H1 (cell line): ENCODE data around the gene PLCB2. TPM values are rescaled to one million over a fixed set of nuclear protein-coding genes. Genes with fewer than 3 reads are reported as not detected.

Source experiments
- CTCF ChIA-PET: fragments of 300-600 bp; sonication (Branson Sonifier 250); formaldehyde crosslinking; loops from one replicate; lab custom pipeline; 2021; ENCODE audit not compliant: partially characterized antibody; lab: Charles Lee
- POLR2A ChIA-PET: fragments of 300-600 bp; sonication (Branson Sonifier 250); formaldehyde crosslinking; loops from one replicate; lab custom pipeline; 2021; ENCODE audit warnings: inconsistent platforms; ENCODE audit not compliant: partially characterized antibody; lab: Charles Lee
- DNase-seq, 2 experiments: peaks; one replicate each; pipeline versions ENCODE4 v3.0.0 to v3.0.0-alpha.2; 2010 to 2022; ENCODE audit warnings: low spot score in 2 of 2, low read depth in 1 of 2, mixed read lengths in 1 of 2
- FAIRE-seq: peaks from 2 replicates; lab custom pipeline; 2011; peaks lifted over from hg19 to GRCh38; lab: Jason Lieb, UNC
- H2AFZ ChIP-seq: 2 replicates; pipeline ENCODE4 v1.8.1; 2012; ENCODE audit warnings: low read length, inconsistent platforms
- H2AK5ac ChIP-seq: 2 replicates; pipeline ENCODE4 v1.6.1; 2013; ENCODE audit warnings: low read depth, low read length
- H2BK120ac ChIP-seq: replicated peaks from 2 replicates; pipeline ENCODE3; 2013; ENCODE audit warnings: low read depth, low read length, inconsistent platforms
- H2BK12ac ChIP-seq: 2 replicates; pipeline ENCODE4 v1.6.1; 2013; ENCODE audit warnings: low read depth, low read length
- H2BK15ac ChIP-seq: 2 replicates; pipeline ENCODE4 v1.6.1; 2013; ENCODE audit warnings: low read length
- H2BK20ac ChIP-seq: 2 replicates; pipeline ENCODE4 v1.6.1; 2013; ENCODE audit warnings: low read length
- H2BK5ac ChIP-seq: 2 replicates; pipeline ENCODE4 v1.6.1; 2013; ENCODE audit warnings: low read depth, low read length
- H3K14ac ChIP-seq: 2 replicates; pipeline ENCODE4 v1.6.1; 2013; ENCODE audit warnings: inconsistent platforms; ENCODE audit not compliant: insufficient read length
- H3K18ac ChIP-seq: 2 replicates; pipeline ENCODE4 v1.6.1; 2013; ENCODE audit warnings: low read length; ENCODE audit errors: extremely low read depth
- H3K23ac ChIP-seq: 2 replicates; pipeline ENCODE4 v1.6.1; 2013; ENCODE audit warnings: inconsistent platforms; ENCODE audit not compliant: insufficient read length
- H3K23me2 ChIP-seq: 2 replicates; pipeline ENCODE4 v1.6.1; 2013; ENCODE audit warnings: low read depth, low read length
- H3K27ac ChIP-seq: 2 replicates; pipeline ENCODE4 v1.6.1; 2011; ENCODE audit warnings: low read depth, low read length, inconsistent platforms
- H3K27me3 ChIP-seq, 4 experiments: replicated peaks in 1 of 4; 1 replicate in 1 of 4; 2 replicates in 3 of 4; pipeline versions ENCODE4 v1.6.1 to v1.8.1; 2011 to 2013; ENCODE audit warnings: low read length in 3 of 4, mild to moderate bottlenecking in 3 of 4, inconsistent platforms in 2 of 4, mixed read lengths in 2 of 4, moderate library complexity in 1 of 4; ENCODE audit not compliant: control insufficient read depth in 3 of 4, insufficient read depth in 3 of 4; ENCODE audit errors: extremely low read depth in 1 of 4
- H3K36me3 ChIP-seq, 4 experiments: 2 replicates each; pipeline versions ENCODE4 v1.6.1 to v1.8.1; 2011 to 2013; ENCODE audit warnings: mild to moderate bottlenecking in 4 of 4, low read length in 3 of 4, moderate library complexity in 2 of 4, control low read depth in 1 of 4, inconsistent platforms in 1 of 4; ENCODE audit not compliant: insufficient read depth in 4 of 4, control insufficient read depth in 2 of 4
- H3K4ac ChIP-seq: replicated peaks from 2 replicates; pipeline ENCODE3; 2013; ENCODE audit warnings: low read length, low read depth, mixed read lengths, inconsistent platforms; ENCODE audit not compliant: insufficient read length
- H3K4me1 ChIP-seq, 4 experiments: replicated peaks in 1 of 4; 1 replicate in 1 of 4; 2 replicates in 3 of 4; pipeline versions ENCODE4 v1.6.1 to v1.8.1; 2011 to 2013; ENCODE audit warnings: low read length in 3 of 4, inconsistent platforms in 2 of 4, mixed read lengths in 1 of 4; ENCODE audit not compliant: insufficient read depth in 4 of 4, control insufficient read depth in 3 of 4
- H3K4me2 ChIP-seq, 2 experiments: 2 replicates each; pipeline versions ENCODE4 v1.6.1 to v1.8.1; 2011 to 2013; ENCODE audit warnings: low read depth in 2 of 2, low read length in 2 of 2, control low read depth in 1 of 2, inconsistent platforms in 1 of 2, mild to moderate bottlenecking in 1 of 2; ENCODE audit not compliant: insufficient read depth in 1 of 2
- H3K4me3 ChIP-seq, 4 experiments: fragments of 200-600, 300-600 bp in 1 of 4; sonication (generic), shearing (Covaris generic), sonication (Bioruptor Twin) in 1 of 4; 2 replicates each; pipeline versions ENCODE4 v1.5.1 to v1.8.1; 2011 to 2016; ENCODE audit warnings: low read length in 4 of 4, low read depth in 3 of 4, control low read depth in 2 of 4, inconsistent platforms in 2 of 4, mild to moderate bottlenecking in 2 of 4, mixed read lengths in 1 of 4, moderate library complexity in 1 of 4; ENCODE audit not compliant: insufficient read depth in 2 of 4; ENCODE audit errors: extremely low read depth in 1 of 4
- H3K56ac ChIP-seq: replicated peaks from 2 replicates; pipeline ENCODE3; 2013; ENCODE audit warnings: low read depth, mild to moderate bottlenecking, mixed read lengths, low read length, inconsistent platforms; ENCODE audit not compliant: insufficient read length
- H3K79me1 ChIP-seq: 2 replicates; pipeline ENCODE4 v1.6.1; 2013; ENCODE audit warnings: low read depth, low read length, control low read depth
- H3K79me2 ChIP-seq, 2 experiments: 2 replicates each; pipeline versions ENCODE4 v1.6.1 to v1.8.1; 2012 to 2013; ENCODE audit warnings: low read length in 2 of 2, mild to moderate bottlenecking in 2 of 2, inconsistent platforms in 1 of 2; ENCODE audit not compliant: insufficient read depth in 2 of 2, control insufficient read depth in 1 of 2
- H3K9ac ChIP-seq, 4 experiments: replicated peaks in 1 of 4; 1 replicate in 1 of 4; 2 replicates in 3 of 4; pipeline versions ENCODE4 v1.6.1 to v1.8.1; 2011 to 2013; ENCODE audit warnings: low read depth in 3 of 4, low read length in 3 of 4, control low read depth in 2 of 4, mild to moderate bottlenecking in 2 of 4, moderate library complexity in 2 of 4, inconsistent platforms in 1 of 4; ENCODE audit errors: extremely low read depth in 1 of 4
- H3K9me3 ChIP-seq, 2 experiments: 2 replicates each; pipeline versions ENCODE4 v1.6.1 to v1.8.1; 2012 to 2013; ENCODE audit warnings: mild to moderate bottlenecking in 2 of 2, moderate library complexity in 2 of 2, control low read depth in 1 of 2, inconsistent platforms in 1 of 2, low read depth in 1 of 2, low read length in 1 of 2, mixed read lengths in 1 of 2; ENCODE audit not compliant: insufficient read depth in 2 of 2
- H4K20me1 ChIP-seq, 2 experiments: replicated peaks in 1 of 2; 2 replicates each; pipeline versions ENCODE3 to v1.8.1; 2011 to 2013; ENCODE audit warnings: inconsistent platforms in 2 of 2, low read length in 2 of 2, mild to moderate bottlenecking in 1 of 2; ENCODE audit not compliant: insufficient read depth in 2 of 2, control insufficient read depth in 1 of 2
- H4K5ac ChIP-seq: 2 replicates; pipeline ENCODE4 v1.6.1; 2013; ENCODE audit warnings: low read length, low read depth, mixed read lengths, inconsistent platforms; ENCODE audit not compliant: insufficient read length
- H4K8ac ChIP-seq: 2 replicates; pipeline ENCODE4 v1.8.0; 2013; ENCODE audit warnings: mild to moderate bottlenecking, moderate library complexity, low read length, inconsistent platforms; ENCODE audit not compliant: insufficient read depth; ENCODE audit errors: extremely low read depth
- H4K91ac ChIP-seq: replicated peaks from 2 replicates; pipeline ENCODE3; 2013; ENCODE audit warnings: low read length, mixed read lengths, inconsistent platforms; ENCODE audit not compliant: insufficient read length
- ASH2L ChIP-seq: fragments of 200-600, 300-600 bp; sonication (generic); IDR thresholded peaks from one replicate; pipeline ENCODE4 v1.7.1; 2017; ENCODE audit warnings: low read length
- BCL11A ChIP-seq, 2 experiments: IDR thresholded peaks; one replicate each; pipeline ENCODE4 v1.6.1; 2011; ENCODE audit warnings: low read depth in 2 of 2, low read length in 2 of 2, mild to moderate bottlenecking in 2 of 2
- BRCA1 ChIP-seq: IDR thresholded peaks from 2 replicates; pipeline ENCODE4 v1.6.1; 2012; ENCODE audit warnings: low read depth, low read length, improper control_type of control experiment
- EP300 ChIP-seq, 2 experiments: IDR thresholded peaks; 1 replicate in 1 of 2; 2 replicates in 1 of 2; pipeline ENCODE4 v1.6.1; 2011 to 2012; ENCODE audit warnings: low read depth in 2 of 2, low read length in 2 of 2, mild to moderate bottlenecking in 2 of 2, borderline replicate concordance in 1 of 2, inconsistent platforms in 1 of 2, moderate library complexity in 1 of 2
- HDAC2 ChIP-seq, 2 experiments: fragments of 300-600 bp in 1 of 2; sonication (generic) in 1 of 2; IDR thresholded peaks; 2 replicates each; pipeline ENCODE4 v1.6.1; 2011 to 2012; ENCODE audit warnings: low read depth in 2 of 2, low read length in 2 of 2, mild to moderate bottlenecking in 2 of 2, moderate library complexity in 2 of 2, borderline replicate concordance in 1 of 2, inconsistent platforms in 1 of 2
- WGBS, 2 experiments: shearing (Covaris generic) in 1 of 2; methylation state at CpG; one replicate each; pipeline versions ENCODE4 v1.1.6 to v1.1.7; 2013 to 2015; ENCODE audit warnings: low lambda C conversion rate in 2 of 2, mixed read lengths in 2 of 2, inconsistent platforms in 1 of 2, low coverage in 1 of 2, missing lambda C conversion rate in 1 of 2; ENCODE audit not compliant: insufficient replicate concordance in 2 of 2, insufficient coverage in 1 of 2, insufficient read length in 1 of 2; ENCODE audit errors: extremely low coverage in 1 of 2, missing lambda C conversion rate in 1 of 2; 5-methylcytosine and 5-hydroxymethylcytosine counted together
- polyA plus RNA-seq, 7 experiments: library from polyadenylated mRNA; depleted of rRNA in 3 of 7; stranded (reverse) in 5 of 7; unstranded in 2 of 7; fragments of >200 nt in 5 of 7; fragments of 200-250 nt in 2 of 7; gene quantifications; 1 replicate in 5 of 7; 2 replicates in 1 of 7; 4 replicates in 1 of 7; pipeline versions ENCODE4 v1.2.1 to v1.2.3, GENCODE V29; 2011 to 2013; ENCODE audit warnings: missing spikeins in 2 of 7, mixed read lengths in 2 of 7
- total RNA-seq: library from RNA; stranded (reverse); fragmentation: NEBNext Ultra II Directional; extraction: Animal tissue kit (Norgen Biotek cat#: 25700); gene quantifications from 2 replicates; pipeline ENCODE4 v1.2.1, GENCODE V29; 2021

Gene PLCB2
- total and polyA plus RNA-seq, 2 of the 8 experiments (the other 6 are each of a cell fraction or from before 2014, with no cell fraction given) = 7.2 to 8.4 TPM

DNA sequence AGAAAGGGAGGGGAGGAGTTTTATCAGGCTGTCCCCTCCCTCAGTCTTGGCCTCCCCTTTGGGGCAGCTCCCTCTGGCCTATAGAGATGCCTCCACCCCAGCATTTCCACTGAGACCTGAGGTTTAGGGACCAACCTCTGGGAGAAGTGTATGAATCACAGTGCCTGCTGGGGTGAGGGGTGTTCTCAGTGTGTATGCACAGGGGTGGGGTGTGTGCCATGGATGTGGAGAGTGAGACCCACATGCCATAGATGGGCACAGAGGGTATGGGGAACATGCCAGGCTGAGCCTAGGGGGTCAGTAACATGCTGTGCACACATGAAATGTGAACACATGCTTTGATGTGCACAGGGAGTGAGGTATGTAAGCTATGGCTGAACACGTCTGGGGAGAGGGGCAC lies 12.4 kb downstream of the PLCB2 start:
- Histone ChIP-seq H2BK20ac (no peak overlapping the region), H3K36me3 (no peaks in the 10 kb centered on the region), H3K23me2 (peaks cover 3% of the 10 kb centered on the region; the same call in 1 of the 2 replicates), H2BK120ac (no peak overlapping the region), H3K27me3 (peaks cover 13 to 36% (median 26%) of the 10 kb centered on the region in 4 experiments; a peak in 6 of 7 replicates), H3K79me1 (no peaks in the 10 kb centered on the region), H3K23ac (no peak overlapping the region), H3K79me2 (no peaks in the 10 kb centered on the region), H4K8ac (no peak overlapping the region), H2BK15ac (no peak overlapping the region), H3K18ac (no peak overlapping the region), H2AK5ac (no peak overlapping the region), H4K91ac (no peak overlapping the region), H4K5ac (no peak overlapping the region), H2AFZ (no peak overlapping the region), H3K4me3 (no peak overlapping the region), H3K14ac (no peak overlapping the region), H4K20me1 (peaks cover 0 to 1% of the 10 kb centered on the region in 2 experiments), H3K27ac (no peak overlapping the region), H2BK5ac (no peak overlapping the region), H3K9ac (no peak overlapping the region), H3K4ac (no peak overlapping the region), H3K56ac (no peak overlapping the region), H3K9me3 (0 out of 4 replicates have a peak, but pooled peaks cover 0 to under 1% of the 10 kb centered on the region in 2 experiments), H3K4me2 (no peak overlapping the region), H3K4me1 (peaks cover 0 to 15% (median 10%) of the 10 kb centered on the region in 4 experiments; a peak in 4 of 7 replicates), H2BK12ac (peak overlapping the region; percentile 63; the same call in 1 of the 2 replicates)
- DNase-seq (no peak), FAIRE-seq (no peak)
- TF ChIP-seq BRCA1 = no peak
- TF ChIP-seq EP300 (IDR thresholded peaks at IDR 0.05; ENCODE audit: borderline replicate concordance in 1 of 2, low read depth in 2 of 2, low read length in 2 of 2) = no peak
- TF ChIP-seq ASH2L = no peak
- TF ChIP-seq BCL11A (IDR thresholded peaks at IDR 0.05; ENCODE audit: low read depth in 2 of 2, low read length in 2 of 2) = no peak
- no peak for TF ChIP-seq HDAC2 (IDR thresholded peaks at IDR 0.05; ENCODE audit: borderline replicate concordance in 1 of 2, low read depth in 2 of 2, low read length in 2 of 2)
- 100% methylated on average over 1 of the region's 1 CpG; no CpG with 5 or more reads in 1 of the 2 experiments for WGBS, 2 experiments
- POLR2A ChIA-PET = interaction anchor here (0.7 to 1.6 kb wide), 4 partner anchors 9 to 19 kb away, joined by 3 to 4 read pairs (median 3); partner anchors contain the start of gene ANKRD63
- CTCF ChIA-PET = interaction anchor here (0.8 to 16.2 kb wide), 7 partner anchors 9 to 213 kb away, joined by 3 to 518 read pairs (median 3); partner anchors contain the start of genes CCDC9B, INAFM2, PAK6 and PLCB2
